ENCODE results near the gene GPAM. TPM values are rescaled to one million over a fixed set of nuclear protein-coding genes. Genes with fewer than 3 reads are reported as not detected.

Gene GPAM
- total and polyA plus RNA-seq, 2 of the 8 experiments (the other 6 are each of a cell fraction or from before 2014, with no cell fraction given): 5.5 to 15.5 TPM

DNA sequence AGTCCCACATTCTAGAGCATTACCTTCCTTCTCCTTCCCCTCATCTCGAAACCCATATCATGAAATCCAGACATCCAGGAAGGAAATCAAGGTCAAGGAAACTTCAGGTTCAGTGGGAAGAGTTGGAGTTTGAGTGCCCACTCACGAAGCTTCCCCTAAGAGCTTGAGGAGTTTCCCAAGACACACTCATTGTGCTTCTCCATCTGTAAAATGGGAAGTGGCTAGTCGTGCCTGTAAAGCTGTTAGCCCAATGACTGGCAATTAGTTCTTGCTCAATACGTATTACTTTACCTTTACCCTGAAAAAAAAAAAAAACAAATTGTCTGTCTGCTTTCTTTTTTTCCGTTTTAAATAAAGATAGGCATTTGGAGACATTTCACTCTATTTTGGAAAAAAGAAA is 42.3 kb downstream of the GPAM start:
- H4K8ac ChIP-seq (ENCODE audit: extremely low read depth, insufficient read depth, low read length): no peak overlapping the region
- no peak overlapping the region for H3K56ac ChIP-seq (replicated peaks; ENCODE audit: insufficient read length, low read depth, low read length)
- no peaks in the 10 kb centered on the region for H3K36me3 ChIP-seq (ENCODE audit: control insufficient read depth in 2 of 4, insufficient read depth in 4 of 4, low read length in 3 of 4)
- H4K91ac ChIP-seq (replicated peaks; ENCODE audit: insufficient read length, low read length): no peak overlapping the region
- H2BK15ac ChIP-seq (ENCODE audit: low read length): no peak overlapping the region
- H3K4ac ChIP-seq (replicated peaks; ENCODE audit: insufficient read length, low read depth, low read length): no peak overlapping the region
- no peak overlapping the region for H3K23ac ChIP-seq (ENCODE audit: insufficient read length)
- H3K79me1 ChIP-seq (ENCODE audit: low read depth, low read length): no peaks in the 10 kb centered on the region
- no peak overlapping the region for H4K5ac ChIP-seq (ENCODE audit: insufficient read length, low read depth, low read length)
- FAIRE-seq (no peak), DNase-seq (ENCODE audit: low read depth in 1 of 2, low spot score in 2 of 2) (no peak)
- H2BK120ac ChIP-seq (replicated peaks; ENCODE audit: low read depth, low read length): no peak overlapping the region
- H4K20me1 ChIP-seq (replicated peaks in 1 of 2; ENCODE audit: control insufficient read depth in 1 of 2, insufficient read depth in 2 of 2, low read length in 2 of 2): no peaks in the 10 kb centered on the region
- no peaks in the 10 kb centered on the region for H3K23me2 ChIP-seq (ENCODE audit: low read depth, low read length)
- POLR2A ChIA-PET (ENCODE audit: partially characterized antibody): no interaction called here
- CTCF ChIA-PET (ENCODE audit: partially characterized antibody): interaction anchor here (0.6 to 10.8 kb wide), 15 partner anchors 8 to 1311 kb away, joined by 3 to 286 read pairs (median 5); partner anchors contain the start of gene GPAM
- H3K4me3 ChIP-seq (ENCODE audit: extremely low read depth in 1 of 4, insufficient read depth in 2 of 4, low read depth in 3 of 4, low read length in 4 of 4): no peak overlapping the region
- no peak overlapping the region for H3K14ac ChIP-seq (ENCODE audit: insufficient read length)
- H3K79me2 ChIP-seq (ENCODE audit: control insufficient read depth in 1 of 2, insufficient read depth in 2 of 2, low read length in 2 of 2): no peaks in the 10 kb centered on the region
- 77% methylated on average over 5 of the region's 5 CpGs; no CpG with 5 or more reads in 1 of the 2 experiments for WGBS, 2 experiments (ENCODE audit: extremely low coverage in 1 of 2, insufficient coverage in 1 of 2, insufficient read length in 1 of 2, insufficient replicate concordance in 2 of 2, low coverage in 1 of 2, low lambda C conversion rate in 2 of 2, missing lambda C conversion rate in 1 of 2)
- H2BK20ac ChIP-seq (ENCODE audit: low read length): no peak overlapping the region
- H3K9me3 ChIP-seq (ENCODE audit: insufficient read depth in 2 of 2, low read depth in 1 of 2, low read length in 1 of 2): no peaks in the 10 kb centered on the region
- no peaks in the 10 kb centered on the region for H3K27me3 ChIP-seq (replicated peaks in 1 of 4; ENCODE audit: control insufficient read depth in 3 of 4, extremely low read depth in 1 of 4, insufficient read depth in 3 of 4, low read length in 3 of 4)
- no peak overlapping the region for H3K18ac ChIP-seq (ENCODE audit: extremely low read depth, low read length)
- no peak overlapping the region for H2BK12ac ChIP-seq (ENCODE audit: low read depth, low read length)
- H3K27ac ChIP-seq (ENCODE audit: low read depth, low read length): no peak overlapping the region
- no peak overlapping the region for H3K4me2 ChIP-seq (ENCODE audit: insufficient read depth in 1 of 2, low read depth in 2 of 2, low read length in 2 of 2)
- no peak overlapping the region for H2BK5ac ChIP-seq (ENCODE audit: low read depth, low read length)
- TF ChIP-seq POLR2AphosphoS5 (IDR thresholded peaks at IDR 0.05; ENCODE audit: low read depth, low read length) (no peak), CBX5 (IDR thresholded peaks at IDR 0.05; ENCODE audit: low read depth, low read length) (no peak), CEBPB (IDR thresholded peaks at IDR 0.05; ENCODE audit: low read depth, low read length) (no peak), BCL11A (IDR thresholded peaks at IDR 0.05; ENCODE audit: low read depth in 2 of 2, low read length in 2 of 2) (no peak), POU5F1 (IDR thresholded peaks at IDR 0.05; ENCODE audit: low read depth, low read length) (no peak), EGR1 (IDR thresholded peaks at IDR 0.05; ENCODE audit: borderline replicate concordance, low read depth, low read length) (no peak)
- TF ChIP-seq, protein P1, sequence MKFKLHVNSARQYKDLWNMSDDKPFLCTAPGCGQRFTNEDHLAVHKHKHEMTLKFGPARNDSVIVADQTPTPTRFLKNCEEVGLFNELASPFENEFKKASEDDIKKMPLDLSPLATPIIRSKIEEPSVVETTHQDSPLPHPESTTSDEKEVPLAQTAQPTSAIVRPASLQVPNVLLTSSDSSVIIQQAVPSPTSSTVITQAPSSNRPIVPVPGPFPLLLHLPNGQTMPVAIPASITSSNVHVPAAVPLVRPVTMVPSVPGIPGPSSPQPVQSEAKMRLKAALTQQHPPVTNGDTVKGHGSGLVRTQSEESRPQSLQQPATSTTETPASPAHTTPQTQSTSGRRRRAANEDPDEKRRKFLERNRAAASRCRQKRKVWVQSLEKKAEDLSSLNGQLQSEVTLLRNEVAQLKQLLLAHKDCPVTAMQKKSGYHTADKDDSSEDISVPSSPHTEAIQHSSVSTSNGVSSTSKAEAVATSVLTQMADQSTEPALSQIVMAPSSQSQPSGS (IDR thresholded peaks at IDR 0.05; ENCODE audit: low read length): no peak
- no peak overlapping the region for H3K9ac ChIP-seq (replicated peaks in 1 of 4; ENCODE audit: extremely low read depth in 1 of 4, low read depth in 3 of 4, low read length in 3 of 4)
- H3K4me1 ChIP-seq (replicated peaks in 1 of 4; ENCODE audit: control insufficient read depth in 3 of 4, insufficient read depth in 4 of 4, low read length in 3 of 4): no peaks in the 10 kb centered on the region; a peak in 2 of 7 replicates
- H2AK5ac ChIP-seq (ENCODE audit: low read depth, low read length): no peak overlapping the region
- no peak overlapping the region for H2AFZ ChIP-seq (ENCODE audit: low read length)

Measured in H1 (cell line).